A375 (cell line): ENCODE results near the gene CSMD2. TPM values are rescaled to one million over a fixed set of nuclear protein-coding genes. Genes with fewer than 3 reads are reported as not detected.
A peak's percentile ranks its signal among the peaks of the same experiment; 100 is the strongest.

Experiments
- small RNA-seq: library from RNA; depleted of rRNA; stranded (forward); fragments of <200 nt; gene quantifications from one replicate; pipeline ENCODE3, GENCODE V24; 2014
- total RNA-seq: library from RNA; depleted of rRNA; stranded (reverse); fragments of >200 nt; shearing (Covaris generic); gene quantifications from 2 replicates; pipeline ENCODE4 v1.2.3, GENCODE V29; 2014; rRNA removed

CSMD2 gene
- 0.60 and 0.90 TPM in 2 replicates for total RNA-seq

GRCh38 chr1:34164771-34165391 is at the start of gene CSMD2:
Gene CSMD2, minus strand, starts transcription at chr1:34165230. Its CDS starts 133 bp downstream, at chr1:34165097.

GRCh38 chr1:34176830-34177603 is 12.0 kb upstream of the CSMD2 start, which contains the start of gene C1orf94:
Gene C1orf94, plus strand, starts transcription at chr1:34176907. Its CDS starts 883 bp downstream, at chr1:34177790.

GRCh38 chr1:33863779-33864178 is 301.3 kb downstream of the CSMD2 start, which contains the start of gene HMGB4:
Gene HMGB4, plus strand, starts transcription at chr1:33864079. Its CDS starts 113 bp downstream, at chr1:33864192.

GRCh38 chr1:33472269-33472980 is 692.6 kb downstream of the CSMD2 start, which contains the start of gene ZSCAN20:
Gene ZSCAN20, plus strand, starts transcription at chr1:33472645. Its CDS starts 6,644 bp downstream, at chr1:33479289.

Small RNAs within 50 kb of the gene (small RNA-seq; reads per million reads assigned to genes)
- gene RNA5SP42 = 1.0 reads per million, percentile 55 among the genes with 10 or more reads in this experiment

Other genes with a start within 250 kb of the CSMD2 start
- 0.08 TPM in 1 of 2 replicates, not detected in the other for gene C1orf94, start 11.7 kb upstream of the CSMD2 start, total RNA-seq